NCI-H345 treated with DMSO at 0.1 percent for 48 hours (cell line): Measurements from ENCODE around the gene FAM76B.
A peak's percentile ranks its signal among the peaks of the same experiment; 100 is the strongest.
"Not testable (repeated sequence)": the region's sequence is repeated elsewhere in the genome, so short reads cannot be mapped to it uniquely, and the experiment has no call there.

Source experiments
- DNase-seq: peaks from one replicate; lab custom pipeline; 2025; ENCODE audit not compliant: unreplicated experiment; lab: John Stamatoyannopoulos, UW

FAM76B gene

DNA sequence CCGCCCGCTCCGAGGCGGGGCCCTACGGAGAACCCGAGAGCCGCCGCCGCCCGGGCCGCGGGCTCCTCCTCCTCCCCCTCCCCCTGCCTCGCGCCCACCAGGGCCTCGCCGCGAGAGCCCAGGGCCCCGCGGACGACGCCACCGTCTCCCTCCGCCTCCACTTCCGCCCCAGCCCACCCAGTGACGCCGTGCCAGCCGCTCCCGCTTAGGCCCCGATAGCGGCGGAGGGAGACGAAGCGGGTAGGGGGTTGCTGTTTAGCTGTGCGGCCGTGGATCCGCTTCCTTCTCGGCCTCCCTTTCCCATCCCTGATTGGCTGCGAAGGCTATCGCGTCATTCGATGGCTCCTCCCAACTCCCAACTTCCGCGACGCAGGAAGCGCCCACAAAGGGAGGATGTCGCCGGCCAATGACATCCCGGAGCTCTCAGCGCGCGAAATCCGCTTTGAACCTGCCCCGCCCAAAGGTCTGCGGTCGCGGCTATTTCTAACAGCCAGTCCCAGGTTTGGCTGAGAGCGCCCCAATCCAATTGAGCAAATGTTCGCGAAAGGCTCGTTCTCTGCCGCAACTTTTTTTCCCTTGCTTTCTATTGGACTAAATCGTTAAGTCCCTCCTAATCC is at the start of gene FAM76B:
Gene FAM76B, minus strand, starts transcription at position 277 of the 617 bp plus-strand sequence. CDS start 304 bp downstream, outside the sequence.
- DNase-seq: peak; percentile 96

DNA sequence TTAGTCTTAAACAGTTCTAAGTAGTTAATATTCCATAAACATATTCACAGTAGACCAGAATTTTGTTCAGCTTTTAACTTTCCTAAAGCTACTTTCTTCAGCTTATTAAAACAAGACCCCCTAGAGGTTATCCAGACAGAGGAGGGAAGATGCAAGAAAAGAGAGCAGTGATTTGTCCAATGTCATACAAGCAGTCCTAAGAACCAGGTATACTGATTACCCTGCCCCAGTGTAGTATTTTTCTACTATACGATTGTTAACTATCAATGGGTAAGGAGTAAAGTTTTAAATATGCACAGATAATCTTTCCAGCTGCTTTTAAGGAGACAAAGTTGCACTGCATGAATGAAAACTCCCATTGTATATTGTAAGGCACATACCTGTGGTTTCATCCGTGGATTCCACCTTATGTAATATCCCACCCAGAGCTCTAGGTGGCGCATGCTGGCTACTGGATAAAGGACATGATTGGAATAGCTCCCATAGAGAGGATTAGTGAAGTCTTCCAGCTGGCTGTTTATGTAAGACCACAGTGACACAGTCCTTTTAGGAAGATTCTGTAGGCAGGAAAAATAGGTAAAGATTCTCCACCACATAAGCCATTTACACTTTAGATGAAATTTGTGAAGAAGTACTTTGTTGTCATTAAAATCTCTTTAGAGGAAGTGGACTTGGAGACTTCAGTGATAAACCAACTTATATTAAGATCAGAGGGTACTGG is 46.3 kb upstream of the FAM76B start:
- DNase-seq: peak; percentile 66

DNA sequence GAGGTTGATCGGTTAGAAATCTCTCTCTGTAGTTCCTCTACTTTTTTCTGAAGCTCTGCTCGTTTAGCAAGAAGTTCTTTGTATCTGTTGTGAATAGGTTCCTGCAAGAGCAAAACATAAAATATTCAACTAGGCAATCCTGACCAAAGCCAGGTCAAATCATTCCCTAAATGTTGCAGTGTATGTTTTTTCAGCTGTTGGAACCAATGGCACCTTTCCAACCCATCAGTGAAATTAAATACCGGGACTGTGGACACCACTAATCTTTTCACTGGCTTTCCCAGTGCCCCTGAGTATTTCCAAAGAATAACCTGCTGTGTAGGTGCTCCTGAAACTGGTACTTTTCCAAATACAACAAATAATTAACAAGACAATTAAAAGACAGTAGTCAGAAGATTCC is 45.8 kb upstream of the FAM76B start:
- no peak for DNase-seq

DNA sequence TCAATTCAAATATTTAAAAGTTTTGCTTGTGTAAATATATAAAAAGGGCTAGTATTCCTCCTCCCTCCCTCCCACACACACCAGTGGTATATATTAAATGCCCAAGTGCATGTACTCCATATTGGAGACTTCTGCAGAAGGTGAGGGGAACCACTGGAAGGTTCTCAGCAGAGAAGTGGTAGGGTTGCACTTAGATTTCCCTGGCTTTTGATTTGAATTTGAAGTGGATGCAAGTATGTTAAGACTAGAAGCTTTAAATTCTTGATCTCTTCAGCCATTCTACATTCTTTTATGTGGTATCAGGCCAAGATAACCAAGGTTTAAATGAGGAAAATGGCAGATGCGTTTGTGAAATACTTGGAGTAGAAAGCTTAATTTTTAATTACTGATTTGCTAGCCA is 43.8 kb upstream of the FAM76B start:
- DNase-seq: no peak

DNA sequence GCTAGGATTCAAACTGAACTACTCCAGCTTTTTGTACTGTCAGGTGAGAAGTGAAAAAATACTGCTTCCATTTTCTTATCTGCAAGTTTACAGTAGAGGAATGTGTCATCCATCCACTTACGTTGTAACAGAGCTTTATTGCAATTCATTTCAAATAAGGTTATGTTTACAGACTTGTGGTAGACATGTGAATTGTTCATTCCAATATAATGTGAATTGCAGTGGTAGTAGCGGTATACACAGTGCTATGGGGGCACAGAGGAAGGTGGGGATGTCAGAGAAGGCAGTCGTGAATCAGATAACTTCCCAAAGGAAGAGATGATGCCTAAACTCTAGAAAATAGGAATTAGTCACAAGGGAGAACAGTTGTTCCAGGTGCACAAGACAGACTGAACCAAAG is 43.2 kb upstream of the FAM76B start:
- no peak for DNase-seq

DNA sequence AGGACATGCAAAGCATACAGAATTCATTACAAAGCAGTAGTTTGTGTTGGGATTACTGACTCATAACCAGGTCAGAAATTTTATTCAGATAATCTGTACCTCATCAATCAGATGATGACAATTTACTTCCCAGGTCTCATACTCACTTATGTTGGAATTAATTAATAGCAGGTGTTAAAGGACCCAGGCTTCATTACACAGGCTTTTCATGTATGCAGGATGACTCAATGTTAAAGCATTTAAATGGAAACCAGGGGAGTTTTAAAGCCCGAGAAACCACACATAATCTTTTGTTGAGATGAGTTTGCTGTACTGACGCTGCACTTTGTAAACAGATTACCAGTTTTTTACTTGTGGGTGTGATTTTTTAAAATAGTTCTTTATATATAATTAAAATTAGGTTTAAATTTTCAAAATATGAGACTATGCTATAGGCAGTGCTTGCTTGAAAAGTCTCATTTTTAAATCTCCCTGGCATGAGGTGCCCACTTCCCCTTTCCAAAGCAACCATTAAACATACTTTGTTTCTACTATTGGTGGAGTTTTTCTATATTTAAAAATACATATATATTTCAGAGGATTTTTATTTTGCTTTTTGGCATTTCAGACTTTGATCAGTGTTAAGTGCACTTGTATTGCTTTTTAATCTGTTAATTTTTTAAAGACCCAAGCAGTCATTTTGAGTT is 41.8 kb upstream of the FAM76B start:
- DNase-seq: no peak

DNA sequence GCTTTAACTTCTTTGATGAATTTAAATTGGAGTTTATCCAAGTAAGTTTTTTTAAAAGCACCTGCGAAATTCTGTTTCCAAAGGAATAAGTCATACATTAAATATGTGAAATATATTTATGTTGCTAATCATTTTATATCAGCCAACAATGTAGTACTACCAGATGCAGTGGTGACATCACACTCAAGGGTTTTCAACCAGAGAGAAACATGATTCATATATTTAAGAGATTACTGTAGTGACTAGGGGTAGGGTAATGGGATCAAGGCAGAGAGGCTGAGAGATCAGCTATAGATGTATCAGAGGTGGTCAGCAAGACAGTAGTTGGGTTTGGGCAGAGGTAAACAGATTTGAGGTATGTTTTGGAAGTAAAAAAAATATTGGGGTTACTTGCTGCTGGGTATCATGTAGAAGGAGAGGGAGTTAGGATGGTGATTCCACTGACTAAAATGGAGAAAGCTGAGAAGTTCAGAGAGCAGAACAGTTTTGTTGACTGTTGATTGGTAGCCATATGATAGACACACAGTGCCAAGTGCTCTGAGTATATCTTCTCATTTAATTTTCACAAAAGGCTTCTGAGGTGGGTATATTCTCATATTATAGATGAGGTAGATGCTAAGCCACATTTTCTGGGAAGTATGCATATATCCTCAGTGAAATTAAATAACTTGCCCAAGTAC is 40.1 kb upstream of the FAM76B start:
- DNase-seq: no peak

DNA sequence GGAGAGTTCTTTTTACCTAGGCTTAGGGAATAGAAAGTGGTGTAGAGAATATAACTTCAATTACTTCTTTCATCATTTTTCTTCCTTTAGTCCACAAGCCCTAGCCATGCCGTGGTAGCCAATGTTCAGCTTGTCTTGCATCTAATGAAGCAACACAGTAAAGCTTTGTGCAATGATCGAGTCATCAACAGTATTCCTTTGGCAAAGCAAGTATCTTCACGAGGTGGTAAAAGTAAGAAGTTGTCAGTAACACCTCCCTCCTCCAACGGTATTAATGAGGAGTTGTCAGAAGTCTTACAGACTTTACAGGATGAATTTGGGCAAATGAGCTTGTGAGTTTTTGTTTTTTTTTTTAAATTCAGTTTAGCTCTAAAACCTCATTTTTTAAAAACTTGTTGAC is 38.1 kb upstream of the FAM76B start:
- DNase-seq: no peak

DNA sequence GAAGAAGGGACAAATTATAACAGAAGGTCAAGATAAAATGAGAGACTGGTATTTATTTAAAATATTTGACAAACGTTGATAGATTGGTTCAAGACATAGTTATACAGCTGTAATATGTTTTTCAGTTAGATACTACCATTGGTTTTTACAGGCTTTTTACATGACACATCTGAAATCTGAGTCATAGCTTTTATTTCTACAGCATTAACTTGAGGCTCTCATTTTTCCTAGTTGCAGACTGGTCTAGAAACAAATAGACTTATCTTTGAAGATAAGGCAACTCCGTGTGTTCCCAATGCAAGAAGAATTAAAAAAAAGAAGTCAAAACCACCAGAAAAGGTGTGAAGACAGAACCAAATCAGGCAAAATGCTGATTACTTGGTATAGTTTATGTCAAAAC is 32.1 kb upstream of the FAM76B start:
- no peak for DNase-seq

DNA sequence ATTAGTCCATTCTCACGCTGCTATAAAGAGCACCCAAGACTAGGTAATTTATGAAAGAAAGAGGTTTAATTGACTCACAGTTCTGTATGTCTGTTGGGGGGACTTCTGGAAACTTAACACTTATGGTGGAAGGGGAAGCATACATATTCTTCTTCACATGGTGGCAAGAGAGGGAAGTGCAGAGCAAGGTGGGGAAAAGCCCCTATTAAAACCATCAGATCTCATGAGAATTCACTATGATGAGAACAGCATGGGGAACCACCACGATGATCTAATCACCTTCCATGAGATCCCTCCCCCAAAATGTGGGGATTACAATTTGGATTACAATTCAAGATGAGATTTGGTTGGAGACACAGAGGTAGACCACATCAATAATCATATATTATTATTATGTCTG is 26.5 kb upstream of the FAM76B start:
- DNase-seq: no peak

DNA sequence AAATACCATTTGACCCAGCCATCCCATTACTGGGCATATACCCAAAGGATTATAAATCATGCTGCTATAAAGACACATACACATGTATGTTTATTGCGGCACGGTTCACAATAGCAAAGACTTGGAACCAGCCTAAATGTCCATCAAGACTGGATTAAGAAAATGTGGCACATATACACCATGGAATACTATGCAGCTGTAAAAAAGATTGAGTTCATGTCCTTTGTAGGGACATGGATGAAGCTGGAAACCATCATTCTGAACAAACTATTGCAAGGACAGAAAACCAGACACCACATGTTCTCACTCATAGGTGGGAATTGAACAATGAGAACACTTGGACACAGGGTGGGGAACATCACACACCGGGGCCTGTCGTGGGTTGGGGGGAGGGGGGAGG is 21.5 kb upstream of the FAM76B start:
- DNase-seq: not testable (repeated sequence)

DNA sequence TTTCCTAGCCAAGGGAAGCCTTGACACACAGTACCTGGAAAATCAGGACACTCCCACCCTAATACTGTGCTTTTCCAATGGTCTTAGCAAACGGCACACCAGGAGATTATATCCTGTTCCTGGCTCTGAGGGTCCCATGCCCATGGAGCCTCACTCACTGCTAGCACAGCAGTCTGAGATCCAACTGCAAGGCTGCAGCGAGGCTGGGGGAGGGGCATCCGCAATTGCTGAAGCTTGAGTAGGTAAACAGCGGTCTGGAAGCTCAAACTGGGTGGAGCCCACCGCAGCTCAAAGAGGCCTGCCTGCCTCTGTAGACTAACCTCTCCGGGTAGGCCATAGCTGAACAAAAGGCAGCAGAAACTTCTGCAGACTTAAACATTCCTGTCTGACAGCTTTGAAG is 16.9 kb upstream of the FAM76B start:
- not testable (repeated sequence) for DNase-seq

DNA sequence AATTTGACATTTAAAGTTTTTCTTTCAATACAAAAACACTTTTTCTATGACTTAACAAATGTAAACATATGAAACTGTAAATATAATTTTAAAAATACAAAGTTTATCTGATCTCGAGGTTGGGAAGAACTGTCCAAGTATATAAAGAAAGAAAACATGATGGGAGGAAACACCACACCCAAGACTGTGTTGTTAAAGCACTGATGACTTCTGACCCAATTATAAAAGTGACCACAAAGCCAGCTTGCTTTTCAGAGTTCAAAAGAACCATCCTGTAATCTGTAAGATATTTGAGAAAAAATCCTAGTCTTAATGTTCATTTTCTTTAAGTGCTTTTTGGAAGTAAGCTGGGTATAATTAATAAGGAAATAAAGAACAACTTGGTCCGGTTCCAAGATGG is 16.3 kb upstream of the FAM76B start:
- DNase-seq: no peak

DNA sequence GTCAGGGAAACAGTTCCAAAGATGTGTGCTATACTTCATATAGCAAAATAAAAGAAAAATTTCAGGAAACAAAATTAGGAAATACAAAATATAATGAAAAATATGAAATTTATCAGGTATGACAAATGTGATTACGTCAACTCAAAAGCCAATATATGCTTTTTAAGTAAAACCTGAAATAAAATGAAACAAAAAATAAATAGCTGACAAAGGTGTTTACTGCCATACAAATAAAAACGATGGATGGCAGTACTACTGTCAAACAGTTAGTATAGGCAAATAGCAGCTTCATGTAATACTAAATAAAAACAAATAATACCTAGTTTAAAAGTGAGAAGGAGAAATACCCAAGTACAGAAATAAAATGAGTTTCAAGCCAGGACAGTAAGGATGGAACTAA is 14.4 kb upstream of the FAM76B start:
- DNase-seq: no peak

DNA sequence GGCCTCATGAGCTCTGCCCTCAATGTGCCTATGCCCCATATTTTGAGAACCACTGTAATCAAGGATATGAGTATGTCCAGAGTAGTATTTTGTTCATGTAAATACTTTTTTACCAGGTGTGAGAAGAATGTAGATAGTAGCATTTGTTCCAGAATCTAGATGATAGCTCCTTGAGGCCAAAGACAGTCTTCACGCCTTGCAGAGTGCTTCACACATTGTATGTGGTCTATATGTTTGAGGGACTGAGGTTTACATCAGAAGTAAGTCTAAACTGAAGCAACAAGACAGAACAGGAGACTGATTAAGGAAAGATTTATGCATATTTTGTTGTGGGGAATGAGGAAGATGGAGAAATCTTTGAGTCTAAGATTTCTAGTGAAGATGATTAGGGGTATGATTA is 13.2 kb upstream of the FAM76B start:
- no peak for DNase-seq

DNA sequence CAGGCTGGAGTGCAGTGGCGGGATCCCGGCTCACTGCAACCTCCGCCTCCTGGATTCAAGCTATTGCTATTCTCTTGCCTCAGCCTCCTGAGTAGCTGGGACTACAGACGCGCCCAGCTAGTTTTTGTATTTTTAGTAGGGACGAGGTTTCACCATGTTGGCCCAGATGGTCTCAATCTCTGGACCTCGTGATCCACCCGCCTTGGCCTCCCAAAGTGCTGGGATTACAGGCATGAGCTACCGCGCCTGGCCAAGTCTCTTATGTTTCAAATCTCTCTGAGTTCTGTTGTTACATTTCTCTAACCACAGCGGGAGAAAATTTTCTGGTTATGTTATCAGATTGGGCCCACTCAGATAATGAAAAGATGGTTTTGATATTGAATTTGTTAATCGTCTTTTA is 10.9 kb upstream of the FAM76B start:
- no peak for DNase-seq

DNA sequence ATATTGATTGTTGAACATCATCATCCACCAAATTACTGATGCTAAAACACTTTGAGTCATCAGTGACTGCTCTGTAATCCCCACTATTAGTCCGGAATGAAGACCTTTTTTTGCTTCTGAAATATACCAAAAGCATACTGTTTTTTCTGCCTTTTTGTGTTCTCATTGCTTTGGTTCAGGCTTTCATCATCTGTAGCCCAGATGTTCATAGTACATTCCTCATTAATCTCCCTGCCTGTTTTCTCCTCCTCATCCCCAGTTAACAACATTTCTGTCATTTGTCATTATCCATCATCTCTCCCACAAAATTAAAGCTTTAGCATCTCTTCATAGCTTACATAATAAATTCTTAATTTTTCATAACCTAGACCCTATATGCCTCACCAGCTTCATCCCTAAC is 10.0 kb upstream of the FAM76B start:
- no peak for DNase-seq

DNA sequence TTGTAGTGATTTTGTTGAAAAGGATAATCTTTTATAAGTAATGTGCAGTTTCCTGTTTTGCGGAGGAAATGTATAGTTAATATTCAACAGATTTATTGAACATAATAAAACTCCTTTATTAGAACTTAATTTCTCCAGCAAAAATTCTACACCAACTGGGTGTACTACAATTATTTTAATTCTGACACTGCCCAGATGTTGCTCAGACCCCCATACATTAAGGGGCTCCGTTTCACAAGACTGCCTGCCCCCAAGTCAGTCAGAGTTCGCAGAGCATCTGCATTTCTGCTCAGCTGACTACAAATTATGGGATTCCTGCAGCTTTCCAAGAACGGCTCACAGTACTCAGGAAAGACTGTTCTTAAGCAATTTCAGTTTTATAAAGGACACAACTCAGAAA is 6.9 kb upstream of the FAM76B start:
- no peak for DNase-seq

DNA sequence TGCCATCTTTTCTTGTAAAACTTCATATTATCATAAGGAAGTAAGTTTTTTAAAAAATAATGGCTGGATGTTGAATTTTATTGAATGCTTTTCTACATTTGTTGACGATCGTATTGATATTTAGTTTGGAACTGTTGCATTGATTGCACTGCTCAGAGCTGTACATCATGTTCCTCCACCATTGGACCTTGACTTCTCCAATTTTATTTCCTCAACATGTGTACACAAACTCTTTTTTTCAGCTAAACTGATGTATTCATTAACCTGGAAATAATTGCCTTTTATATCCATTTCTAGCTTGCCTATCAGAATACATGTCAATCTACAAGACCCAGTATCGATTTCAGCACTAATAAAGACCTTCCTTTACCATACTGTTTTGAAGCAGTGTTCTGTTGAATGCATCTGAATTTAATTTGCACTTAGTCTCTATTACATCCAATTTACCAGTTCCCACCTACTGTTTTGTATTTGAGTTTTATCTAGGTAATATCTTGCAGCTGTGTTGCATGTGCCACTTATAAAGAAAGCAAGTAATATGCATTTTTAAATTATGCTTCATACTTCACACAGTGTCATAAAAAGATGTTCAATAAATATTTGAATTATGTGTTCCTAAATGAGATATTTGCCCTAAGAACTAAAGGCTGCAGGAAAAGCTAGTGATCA is 6.2 kb upstream of the FAM76B start:
- DNase-seq: no peak

DNA sequence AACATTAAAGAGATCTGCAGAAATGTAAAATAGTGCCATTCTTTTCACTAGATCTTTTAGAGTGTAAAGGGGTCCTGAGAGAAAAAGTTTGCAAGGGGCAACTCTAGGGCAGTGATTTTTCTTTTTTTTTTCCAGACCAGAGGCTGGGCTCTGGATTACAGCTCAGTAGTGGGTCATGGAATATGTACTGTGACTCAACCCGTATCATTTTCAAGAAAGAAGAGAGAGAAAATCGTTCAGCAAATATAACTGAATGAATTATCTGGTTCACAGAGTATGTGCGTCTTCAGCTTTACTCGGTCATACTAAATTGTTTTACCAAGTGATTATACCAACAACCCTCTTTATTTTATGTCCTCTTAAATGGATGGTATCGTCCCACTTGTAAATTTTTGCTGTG is 4.5 kb upstream of the FAM76B start:
- DNase-seq: no peak

DNA sequence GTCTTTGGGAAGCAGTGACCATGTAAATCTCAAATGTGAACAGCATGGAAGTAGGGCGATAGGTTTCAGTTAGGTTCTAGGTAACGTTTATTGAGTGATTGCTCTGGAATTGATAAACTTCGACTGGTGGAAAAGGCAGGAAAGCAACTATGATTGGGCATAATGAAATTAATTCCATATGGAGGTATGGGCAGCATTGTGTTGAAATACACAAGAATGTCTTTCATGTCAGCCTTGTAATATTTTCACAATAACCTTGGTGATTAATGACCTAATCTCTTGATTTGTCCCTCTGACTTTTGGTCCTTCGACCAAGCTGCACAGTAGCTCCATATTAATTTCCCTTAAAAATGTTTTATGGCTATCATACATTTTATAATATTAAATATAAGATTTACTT is 3.5 kb upstream of the FAM76B start:
- no peak for DNase-seq
